GM12873 (cell line): ENCODE measurements around the gene ADAMTS2.

Experiments
- CTCF ChIP-seq: IDR thresholded peaks from 2 replicates; pipeline ENCODE4 v1.5.1; 2012; ENCODE audit warnings: low read depth, mild to moderate bottlenecking, moderate library complexity, low read length, control low read depth; ENCODE audit not compliant: insufficient read depth; ENCODE audit errors: missing control alignments

Gene ADAMTS2

GRCh38 chr5:179198825-179199224 lies 146.4 kb downstream of the ADAMTS2 start:
- no peak for TF ChIP-seq CTCF

- no peak for TF ChIP-seq CTCF
Measured at GRCh38 chr5:179196405-179197079, 148.7 kb downstream of the ADAMTS2 start.

GRCh38 chr5:179195561-179196404 lies 149.5 kb downstream of the ADAMTS2 start:
- TF ChIP-seq CTCF: no peak

- TF ChIP-seq CTCF: no peak
Measured at GRCh38 chr5:179194941-179195381, 150.3 kb downstream of the ADAMTS2 start.

GRCh38 chr5:179194201-179194910 lies 150.9 kb downstream of the ADAMTS2 start:
- TF ChIP-seq CTCF: no peak

GRCh38 chr5:179193746-179194145 lies 151.5 kb downstream of the ADAMTS2 start:
- no peak for TF ChIP-seq CTCF
